GM23338 (cell line): Measurements from ENCODE around the gene MICALL2. TPM values are rescaled to one million over a fixed set of nuclear protein-coding genes. Genes with fewer than 3 reads are reported as not detected.

ENCODE experiments used
- ATAC-seq: fragments of 200-7000 bp; cut with Tn5 transposase; 3 replicates; pipeline ENCODE4 v1.9.1; 2020
- DNase-seq: peaks from one replicate; pipeline ENCODE4 v3.0.0-alpha.2; 2015; ENCODE audit warnings: low spot score
- H2AFZ ChIP-seq: fragments of 200-600 bp; sonication (generic); 2 replicates; pipeline ENCODE4 v1.8.0; 2016; ENCODE audit warnings: antibody characterized with exemption, mild to moderate bottlenecking, moderate library complexity
- H3F3A ChIP-seq: fragments of 200-600 bp; sonication (generic); replicated peaks from 2 replicates; pipeline ENCODE4 v1.8.0; 2017; ENCODE audit warnings: antibody characterized with exemption, mixed run types, low read depth
- H3K27ac ChIP-seq: fragments of 200-600 bp; sonication (generic); 2 replicates; pipeline ENCODE4 v1.6.1; 2016; ENCODE audit warnings: low read depth
- H3K27me3 ChIP-seq: fragments of 200-600 bp; sonication (generic); 2 replicates; pipeline ENCODE4 v1.8.0; 2016; ENCODE audit warnings: mild to moderate bottlenecking, mixed run types, moderate library complexity; ENCODE audit not compliant: insufficient read depth
- H3K36me3 ChIP-seq: fragments of 200-600 bp; sonication (generic); 2 replicates; pipeline ENCODE4 v1.8.0; 2016; ENCODE audit warnings: mild to moderate bottlenecking; ENCODE audit not compliant: insufficient read depth
- H3K4me1 ChIP-seq: fragments of 200-600 bp; sonication (generic); 2 replicates; pipeline ENCODE4 v1.8.0; 2016; ENCODE audit warnings: mild to moderate bottlenecking, moderate library complexity; ENCODE audit not compliant: insufficient read depth
- H3K4me2 ChIP-seq: fragments of 200-600 bp; sonication (generic); 2 replicates; pipeline ENCODE4 v1.7.1; 2017; ENCODE audit warnings: mixed run types
- H3K4me3 ChIP-seq: fragments of 200-600 bp; sonication (generic); 2 replicates; pipeline ENCODE4 v1.6.1; 2016; ENCODE audit warnings: mixed run types
- H3K79me2 ChIP-seq: fragments of 200-600 bp; sonication (generic); replicated peaks from 2 replicates; pipeline ENCODE4 v1.8.0; 2017; ENCODE audit warnings: mild to moderate bottlenecking; ENCODE audit not compliant: insufficient read depth
- H3K9me2 ChIP-seq: fragments of 200-600 bp; sonication (generic); 2 replicates; pipeline ENCODE4 v1.8.0; 2017; ENCODE audit not compliant: insufficient read depth
- H4K20me1 ChIP-seq: fragments of 200-600 bp; sonication (generic); replicated peaks from 2 replicates; pipeline ENCODE4 v1.8.0; 2017; ENCODE audit warnings: mild to moderate bottlenecking; ENCODE audit not compliant: insufficient read depth
- H3K27ac Mint-ChIP-seq: 2 replicates; pipeline ENCODE4 v1.8.0; 2020; ENCODE audit warnings: inconsistent platforms, mild to moderate bottlenecking, moderate library complexity, mixed read lengths
- H3K27me3 Mint-ChIP-seq: 3 replicates; pipeline ENCODE4 v1.8.0; 2022; ENCODE audit warnings: low read depth, mild to moderate bottlenecking, moderate library complexity, mixed read lengths, inconsistent platforms; ENCODE audit not compliant: insufficient read depth, poor library complexity
- H3K36me3 Mint-ChIP-seq: 3 replicates; pipeline ENCODE4 v1.8.0; 2021; ENCODE audit warnings: low read depth, mild to moderate bottlenecking, inconsistent platforms, moderate library complexity, mixed read lengths
- H3K4me1 Mint-ChIP-seq: 3 replicates; pipeline ENCODE4 v1.8.0; 2020; ENCODE audit warnings: mild to moderate bottlenecking, inconsistent platforms, mixed read lengths
- H3K4me3 Mint-ChIP-seq: 3 replicates; pipeline ENCODE4 v1.8.0; 2021; ENCODE audit warnings: moderate library complexity, mild to moderate bottlenecking, inconsistent platforms, mixed read lengths
- H3K9me3 Mint-ChIP-seq: 3 replicates; pipeline ENCODE4 v1.8.0; 2020; ENCODE audit warnings: moderate library complexity, mild to moderate bottlenecking, inconsistent platforms, mixed read lengths
- EZH2 ChIP-seq: fragments of 200-600 bp; sonication (generic); IDR thresholded peaks from one replicate; pipeline ENCODE4 v1.8.0; 2017; ENCODE audit warnings: antibody characterized with exemption, mild to moderate bottlenecking, low read depth; ENCODE audit not compliant: unreplicated experiment
- EZH2phosphoT487 ChIP-seq: fragments of 200-600 bp; sonication (generic); IDR thresholded peaks from one replicate; pipeline ENCODE4 v1.8.1; 2018; ENCODE audit warnings: antibody characterized with exemption; ENCODE audit not compliant: unreplicated experiment
- JUNB ChIP-seq: IDR thresholded peaks from one replicate; pipeline ENCODE4 v1.6.1; 2016; ENCODE audit warnings: antibody characterized with exemption; ENCODE audit not compliant: unreplicated experiment
- NANOG ChIP-seq: IDR thresholded peaks from 2 replicates; pipeline ENCODE4 v1.6.1; 2016; ENCODE audit warnings: antibody characterized with exemption, borderline replicate concordance
- POLR2AphosphoS5 ChIP-seq: IDR thresholded peaks from 2 replicates; pipeline ENCODE4 v1.6.1; 2016; ENCODE audit warnings: antibody characterized with exemption, low read depth
- STAT1 ChIP-seq: IDR thresholded peaks from one replicate; pipeline ENCODE4 v1.6.1; 2016; ENCODE audit warnings: antibody characterized with exemption; ENCODE audit not compliant: unreplicated experiment
- ZNF114 ChIP-seq: fragments of 250-450 bp; sonication (Bioruptor Pico); IDR thresholded peaks from 2 replicates; pipeline ENCODE4 v1.5.0; 2020; ENCODE audit warnings: mild to moderate bottlenecking, moderate library complexity
- polyA plus RNA-seq: library from polyadenylated mRNA; unstranded; fragments of >200 nt; fragmentation: Nextera tagmentation; extraction: Ambion mirVana; gene quantifications from 2 replicates; pipeline ENCODE4 v1.2.1, GENCODE V29; 2016
- total RNA-seq: library from RNA; depleted of rRNA; stranded (reverse); fragments of >200 nt; shearing (Covaris generic); gene quantifications from 2 replicates; pipeline ENCODE4 v1.2.3, GENCODE V29; 2014
- TF ChIP-seq, protein P1 (sequence below), 2 experiments: fragments of 200-600 bp in 1 of 2; sonication (generic) in 1 of 2; conservative IDR thresholded peaks; 2 replicates each; pipeline versions ENCODE4 v1.5.1 to v1.6.1; 2016 to 2017; ENCODE audit warnings: antibody characterized with exemption in 2 of 2, low read depth in 2 of 2, mild to moderate bottlenecking in 2 of 2, moderate library complexity in 1 of 2
- TF ChIP-seq, protein P2 (sequence below): fragments of 250-450 bp; sonication (Bioruptor Pico); IDR thresholded peaks from 2 replicates; pipeline ENCODE4 v1.5.0; 2020; ENCODE audit warnings: mild to moderate bottlenecking, moderate library complexity
- TF ChIP-seq, protein P3 (sequence below): IDR thresholded peaks from one replicate; pipeline ENCODE4 v1.6.1; 2018; ENCODE audit warnings: antibody characterized with exemption; ENCODE audit not compliant: unreplicated experiment
- TF ChIP-seq, protein P4 (sequence below): IDR thresholded peaks from 2 replicates; pipeline ENCODE4 v1.6.1; 2016; ENCODE audit warnings: antibody characterized with exemption

The MICALL2 gene
- total and polyA plus RNA-seq, 2 experiments from 2014 or later = 7.0 to 13.0 TPM

- H3K4me2 ChIP-seq = no peak overlapping the region
- H4K20me1 ChIP-seq = no peaks in the 10 kb centered on the region
- ATAC-seq (no peak), DNase-seq (no peak)
- H3K4me1 ChIP-seq = no peaks in the 10 kb centered on the region; the same call in 1 of the 2 replicates
- H3K4me3 Mint-ChIP-seq = no peak overlapping the region
- no peaks in the 10 kb centered on the region; the same call in 2 of the 3 replicates for H3K9me3 Mint-ChIP-seq
- no peak overlapping the region for H3K27ac ChIP-seq
- H3K4me3 ChIP-seq = no peak overlapping the region
- no peak overlapping the region for H2AFZ ChIP-seq
- H3K4me1 Mint-ChIP-seq = peaks cover 15% of the 10 kb centered on the region
- H3F3A ChIP-seq = no peaks in the 10 kb centered on the region
- no peaks in the 10 kb centered on the region for H3K79me2 ChIP-seq
- no peaks in the 10 kb centered on the region for H3K9me2 ChIP-seq
- TF ChIP-seq EZH2phosphoT487 (no peak), STAT1 (no peak), POLR2AphosphoS5 (no peak), ZNF114 (no peak), EZH2 (no peak), JUNB (no peak), NANOG (no peak)
- TF ChIP-seq, protein P1, sequence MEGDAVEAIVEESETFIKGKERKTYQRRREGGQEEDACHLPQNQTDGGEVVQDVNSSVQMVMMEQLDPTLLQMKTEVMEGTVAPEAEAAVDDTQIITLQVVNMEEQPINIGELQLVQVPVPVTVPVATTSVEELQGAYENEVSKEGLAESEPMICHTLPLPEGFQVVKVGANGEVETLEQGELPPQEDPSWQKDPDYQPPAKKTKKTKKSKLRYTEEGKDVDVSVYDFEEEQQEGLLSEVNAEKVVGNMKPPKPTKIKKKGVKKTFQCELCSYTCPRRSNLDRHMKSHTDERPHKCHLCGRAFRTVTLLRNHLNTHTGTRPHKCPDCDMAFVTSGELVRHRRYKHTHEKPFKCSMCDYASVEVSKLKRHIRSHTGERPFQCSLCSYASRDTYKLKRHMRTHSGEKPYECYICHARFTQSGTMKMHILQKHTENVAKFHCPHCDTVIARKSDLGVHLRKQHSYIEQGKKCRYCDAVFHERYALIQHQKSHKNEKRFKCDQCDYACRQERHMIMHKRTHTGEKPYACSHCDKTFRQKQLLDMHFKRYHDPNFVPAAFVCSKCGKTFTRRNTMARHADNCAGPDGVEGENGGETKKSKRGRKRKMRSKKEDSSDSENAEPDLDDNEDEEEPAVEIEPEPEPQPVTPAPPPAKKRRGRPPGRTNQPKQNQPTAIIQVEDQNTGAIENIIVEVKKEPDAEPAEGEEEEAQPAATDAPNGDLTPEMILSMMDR (conservative IDR thresholded peaks at IDR 0.05; ENCODE audit: low read depth in 2 of 2) = no peak
- TF ChIP-seq, protein P2, sequence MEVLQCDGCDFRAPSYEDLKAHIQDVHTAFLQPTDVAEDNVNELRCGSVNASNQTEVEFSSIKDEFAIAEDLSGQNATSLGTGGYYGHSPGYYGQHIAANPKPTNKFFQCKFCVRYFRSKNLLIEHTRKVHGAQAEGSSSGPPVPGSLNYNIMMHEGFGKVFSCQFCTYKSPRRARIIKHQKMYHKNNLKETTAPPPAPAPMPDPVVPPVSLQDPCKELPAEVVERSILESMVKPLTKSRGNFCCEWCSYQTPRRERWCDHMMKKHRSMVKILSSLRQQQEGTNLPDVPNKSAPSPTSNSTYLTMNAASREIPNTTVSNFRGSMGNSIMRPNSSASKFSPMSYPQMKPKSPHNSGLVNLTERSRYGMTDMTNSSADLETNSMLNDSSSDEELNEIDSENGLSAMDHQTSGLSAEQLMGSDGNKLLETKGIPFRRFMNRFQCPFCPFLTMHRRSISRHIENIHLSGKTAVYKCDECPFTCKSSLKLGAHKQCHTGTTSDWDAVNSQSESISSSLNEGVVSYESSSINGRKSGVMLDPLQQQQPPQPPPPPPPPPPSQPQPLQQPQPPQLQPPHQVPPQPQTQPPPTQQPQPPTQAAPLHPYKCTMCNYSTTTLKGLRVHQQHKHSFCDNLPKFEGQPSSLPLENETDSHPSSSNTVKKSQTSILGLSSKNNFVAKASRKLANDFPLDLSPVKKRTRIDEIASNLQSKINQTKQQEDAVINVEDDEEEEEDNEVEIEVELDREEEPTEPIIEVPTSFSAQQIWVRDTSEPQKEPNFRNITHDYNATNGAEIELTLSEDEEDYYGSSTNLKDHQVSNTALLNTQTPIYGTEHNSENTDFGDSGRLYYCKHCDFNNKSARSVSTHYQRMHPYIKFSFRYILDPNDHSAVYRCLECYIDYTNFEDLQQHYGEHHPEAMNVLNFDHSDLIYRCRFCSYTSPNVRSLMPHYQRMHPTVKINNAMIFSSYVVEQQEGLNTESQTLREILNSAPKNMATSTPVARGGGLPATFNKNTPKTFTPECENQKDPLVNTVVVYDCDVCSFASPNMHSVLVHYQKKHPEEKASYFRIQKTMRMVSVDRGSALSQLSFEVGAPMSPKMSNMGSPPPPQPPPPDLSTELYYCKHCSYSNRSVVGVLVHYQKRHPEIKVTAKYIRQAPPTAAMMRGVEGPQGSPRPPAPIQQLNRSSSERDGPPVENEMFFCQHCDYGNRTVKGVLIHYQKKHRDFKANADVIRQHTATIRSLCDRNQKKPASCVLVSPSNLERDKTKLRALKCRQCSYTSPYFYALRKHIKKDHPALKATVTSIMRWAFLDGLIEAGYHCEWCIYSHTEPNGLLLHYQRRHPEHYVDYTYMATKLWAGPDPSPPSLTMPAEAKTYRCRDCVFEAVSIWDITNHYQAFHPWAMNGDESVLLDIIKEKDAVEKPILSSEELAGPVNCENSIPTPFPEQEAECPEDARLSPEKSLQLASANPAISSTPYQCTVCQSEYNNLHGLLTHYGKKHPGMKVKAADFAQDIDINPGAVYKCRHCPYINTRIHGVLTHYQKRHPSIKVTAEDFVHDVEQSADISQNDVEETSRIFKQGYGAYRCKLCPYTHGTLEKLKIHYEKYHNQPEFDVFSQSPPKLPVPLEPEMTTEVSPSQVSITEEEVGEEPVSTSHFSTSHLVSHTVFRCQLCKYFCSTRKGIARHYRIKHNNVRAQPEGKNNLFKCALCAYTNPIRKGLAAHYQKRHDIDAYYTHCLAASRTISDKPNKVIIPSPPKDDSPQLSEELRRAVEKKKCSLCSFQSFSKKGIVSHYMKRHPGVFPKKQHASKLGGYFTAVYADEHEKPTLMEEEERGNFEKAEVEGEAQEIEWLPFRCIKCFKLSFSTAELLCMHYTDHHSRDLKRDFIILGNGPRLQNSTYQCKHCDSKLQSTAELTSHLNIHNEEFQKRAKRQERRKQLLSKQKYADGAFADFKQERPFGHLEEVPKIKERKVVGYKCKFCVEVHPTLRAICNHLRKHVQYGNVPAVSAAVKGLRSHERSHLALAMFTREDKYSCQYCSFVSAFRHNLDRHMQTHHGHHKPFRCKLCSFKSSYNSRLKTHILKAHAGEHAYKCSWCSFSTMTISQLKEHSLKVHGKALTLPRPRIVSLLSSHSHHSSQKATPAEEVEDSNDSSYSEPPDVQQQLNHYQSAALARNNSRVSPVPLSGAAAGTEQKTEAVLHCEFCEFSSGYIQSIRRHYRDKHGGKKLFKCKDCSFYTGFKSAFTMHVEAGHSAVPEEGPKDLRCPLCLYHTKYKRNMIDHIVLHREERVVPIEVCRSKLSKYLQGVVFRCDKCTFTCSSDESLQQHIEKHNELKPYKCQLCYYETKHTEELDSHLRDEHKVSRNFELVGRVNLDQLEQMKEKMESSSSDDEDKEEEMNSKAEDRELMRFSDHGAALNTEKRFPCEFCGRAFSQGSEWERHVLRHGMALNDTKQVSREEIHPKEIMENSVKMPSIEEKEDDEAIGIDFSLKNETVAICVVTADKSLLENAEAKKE (CRISPR knock-in tag) = no peak
- TF ChIP-seq, protein P3, sequence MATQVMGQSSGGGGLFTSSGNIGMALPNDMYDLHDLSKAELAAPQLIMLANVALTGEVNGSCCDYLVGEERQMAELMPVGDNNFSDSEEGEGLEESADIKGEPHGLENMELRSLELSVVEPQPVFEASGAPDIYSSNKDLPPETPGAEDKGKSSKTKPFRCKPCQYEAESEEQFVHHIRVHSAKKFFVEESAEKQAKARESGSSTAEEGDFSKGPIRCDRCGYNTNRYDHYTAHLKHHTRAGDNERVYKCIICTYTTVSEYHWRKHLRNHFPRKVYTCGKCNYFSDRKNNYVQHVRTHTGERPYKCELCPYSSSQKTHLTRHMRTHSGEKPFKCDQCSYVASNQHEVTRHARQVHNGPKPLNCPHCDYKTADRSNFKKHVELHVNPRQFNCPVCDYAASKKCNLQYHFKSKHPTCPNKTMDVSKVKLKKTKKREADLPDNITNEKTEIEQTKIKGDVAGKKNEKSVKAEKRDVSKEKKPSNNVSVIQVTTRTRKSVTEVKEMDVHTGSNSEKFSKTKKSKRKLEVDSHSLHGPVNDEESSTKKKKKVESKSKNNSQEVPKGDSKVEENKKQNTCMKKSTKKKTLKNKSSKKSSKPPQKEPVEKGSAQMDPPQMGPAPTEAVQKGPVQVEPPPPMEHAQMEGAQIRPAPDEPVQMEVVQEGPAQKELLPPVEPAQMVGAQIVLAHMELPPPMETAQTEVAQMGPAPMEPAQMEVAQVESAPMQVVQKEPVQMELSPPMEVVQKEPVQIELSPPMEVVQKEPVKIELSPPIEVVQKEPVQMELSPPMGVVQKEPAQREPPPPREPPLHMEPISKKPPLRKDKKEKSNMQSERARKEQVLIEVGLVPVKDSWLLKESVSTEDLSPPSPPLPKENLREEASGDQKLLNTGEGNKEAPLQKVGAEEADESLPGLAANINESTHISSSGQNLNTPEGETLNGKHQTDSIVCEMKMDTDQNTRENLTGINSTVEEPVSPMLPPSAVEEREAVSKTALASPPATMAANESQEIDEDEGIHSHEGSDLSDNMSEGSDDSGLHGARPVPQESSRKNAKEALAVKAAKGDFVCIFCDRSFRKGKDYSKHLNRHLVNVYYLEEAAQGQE = no peak
- TF ChIP-seq, protein P4, sequence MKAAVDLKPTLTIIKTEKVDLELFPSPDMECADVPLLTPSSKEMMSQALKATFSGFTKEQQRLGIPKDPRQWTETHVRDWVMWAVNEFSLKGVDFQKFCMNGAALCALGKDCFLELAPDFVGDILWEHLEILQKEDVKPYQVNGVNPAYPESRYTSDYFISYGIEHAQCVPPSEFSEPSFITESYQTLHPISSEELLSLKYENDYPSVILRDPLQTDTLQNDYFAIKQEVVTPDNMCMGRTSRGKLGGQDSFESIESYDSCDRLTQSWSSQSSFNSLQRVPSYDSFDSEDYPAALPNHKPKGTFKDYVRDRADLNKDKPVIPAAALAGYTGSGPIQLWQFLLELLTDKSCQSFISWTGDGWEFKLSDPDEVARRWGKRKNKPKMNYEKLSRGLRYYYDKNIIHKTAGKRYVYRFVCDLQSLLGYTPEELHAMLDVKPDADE = no peak
- peaks cover 8% of the 10 kb centered on the region for H3K27me3 Mint-ChIP-seq
- no peaks in the 10 kb centered on the region for H3K27me3 ChIP-seq
- no peak overlapping the region for H3K27ac Mint-ChIP-seq
- no peaks in the 10 kb centered on the region for H3K36me3 Mint-ChIP-seq
- H3K36me3 ChIP-seq = no peaks in the 10 kb centered on the region
These were observed 38.1 kb downstream of the MICALL2 start for GRCh38 chr7:1421020-1421790.
